Subcutaneous abdominal adipose tissue (tissue), 5 donors: Measurements from ENCODE around the gene CUX1.
"Not testable (repeated sequence)": the region's sequence is repeated elsewhere in the genome, so short reads cannot be mapped to it uniquely, and the experiment has no call there.

Source experiments
- H3K27ac ChIP-seq: one replicate; pipeline ENCODE4 v1.7.0; 2013; ENCODE audit warnings: low read depth, mild to moderate bottlenecking, inconsistent platforms, low read length, moderate library complexity
- H3K27me3 ChIP-seq, 5 donors: one replicate each; pipeline ENCODE4 v1.7.0; 2013; ENCODE audit warnings: low read length in 5 of 5, inconsistent platforms in 1 of 5; ENCODE audit not compliant: control insufficient read depth in 5 of 5, insufficient read depth in 4 of 5
- H3K36me3 ChIP-seq, 5 donors: one replicate each; pipeline ENCODE4 v1.7.0; 2013; ENCODE audit warnings: low read length in 5 of 5; ENCODE audit not compliant: control insufficient read depth in 5 of 5, insufficient read depth in 5 of 5
- H3K4me1 ChIP-seq, 5 donors: one replicate each; pipeline ENCODE4 v1.7.0; 2013; ENCODE audit warnings: low read length in 5 of 5, mild to moderate bottlenecking in 3 of 5, moderate library complexity in 1 of 5; ENCODE audit not compliant: control insufficient read depth in 5 of 5, insufficient read depth in 5 of 5
- H3K4me3 ChIP-seq, 5 donors: one replicate each; pipeline ENCODE4 v1.7.0; 2013; ENCODE audit warnings: low read length in 5 of 5, low read depth in 1 of 5
- H3K9ac ChIP-seq, 5 donors: one replicate each; pipeline ENCODE4 v1.7.0; 2013; ENCODE audit warnings: low read length in 5 of 5, mild to moderate bottlenecking in 4 of 5, moderate library complexity in 3 of 5
- H3K9me3 ChIP-seq, 5 donors: one replicate each; pipeline ENCODE4 v1.7.0; 2013; ENCODE audit warnings: low read length in 5 of 5; ENCODE audit not compliant: control insufficient read depth in 5 of 5
- donor health status: healthy.
- donor health status: healthy.
- donor health status: healthy.
- donor health status: healthy.
- donor health status: healthy.

The CUX1 gene

DNA sequence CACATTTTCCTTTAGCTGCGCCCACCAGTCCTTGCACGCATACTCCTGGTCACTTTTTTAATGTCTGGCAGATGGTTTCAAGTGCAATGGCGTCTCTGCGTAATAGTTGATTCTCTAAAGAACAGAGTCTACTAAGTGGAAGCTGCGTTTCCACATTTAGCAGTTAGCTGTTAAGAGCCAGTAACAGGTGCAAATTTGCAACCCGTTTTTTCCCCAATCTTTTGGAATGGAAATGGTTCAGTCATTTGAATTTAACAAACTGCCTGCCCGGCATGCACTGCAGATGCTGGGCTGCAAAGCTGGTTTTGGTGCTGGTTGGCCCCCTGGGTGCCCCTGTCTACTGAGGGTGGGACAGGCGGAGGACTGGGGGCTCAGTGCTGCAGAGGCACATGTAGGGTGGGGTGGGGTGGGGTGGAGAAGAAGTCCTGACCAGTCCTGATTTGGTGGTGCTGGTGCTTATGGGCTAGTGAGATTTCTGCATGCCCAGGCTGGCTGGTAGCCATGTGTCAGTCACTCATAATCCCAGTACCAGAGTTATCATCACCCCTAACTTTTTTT lies 43.9 kb downstream of the CUX1 start:
- no peaks in the 10 kb centered on the region for H3K36me3 ChIP-seq
- H3K4me1 ChIP-seq: peaks cover 3 to 35% (median 26%) of the 10 kb centered on the region in 5 donors
- H3K27me3 ChIP-seq: no peaks in the 10 kb centered on the region
- no peaks in the 10 kb centered on the region for H3K9me3 ChIP-seq
- H3K27ac ChIP-seq: no peak overlapping the region
- no peak overlapping the region for H3K4me3 ChIP-seq
- H3K9ac ChIP-seq: no peak overlapping the region

- Histone ChIP-seq H3K4me3 (no peak overlapping the region), H3K9me3 (no peaks in the 10 kb centered on the region), H3K9ac (no peak overlapping the region), H3K4me1 (peaks cover 0 to 22% (median 17%) of the 10 kb centered on the region in 5 donors), H3K36me3 (no peaks in the 10 kb centered on the region), H3K27ac (no peak overlapping the region), H3K27me3 (no peaks in the 10 kb centered on the region)
These were observed 45.1 kb downstream of the CUX1 start for GRCh38 chr7:101862280-101863220.

- H3K27ac ChIP-seq: no peak overlapping the region
- H3K27me3 ChIP-seq: no peaks in the 10 kb centered on the region
- no peak overlapping the region for H3K4me3 ChIP-seq
- H3K4me1 ChIP-seq: peaks cover 0 to 20% (median 17%) of the 10 kb centered on the region in 5 donors
- no peaks in the 10 kb centered on the region for H3K36me3 ChIP-seq
- H3K9me3 ChIP-seq: no peaks in the 10 kb centered on the region
- no peak overlapping the region for H3K9ac ChIP-seq
These were observed 46.2 kb downstream of the CUX1 start for GRCh38 chr7:101863598-101863997.

DNA sequence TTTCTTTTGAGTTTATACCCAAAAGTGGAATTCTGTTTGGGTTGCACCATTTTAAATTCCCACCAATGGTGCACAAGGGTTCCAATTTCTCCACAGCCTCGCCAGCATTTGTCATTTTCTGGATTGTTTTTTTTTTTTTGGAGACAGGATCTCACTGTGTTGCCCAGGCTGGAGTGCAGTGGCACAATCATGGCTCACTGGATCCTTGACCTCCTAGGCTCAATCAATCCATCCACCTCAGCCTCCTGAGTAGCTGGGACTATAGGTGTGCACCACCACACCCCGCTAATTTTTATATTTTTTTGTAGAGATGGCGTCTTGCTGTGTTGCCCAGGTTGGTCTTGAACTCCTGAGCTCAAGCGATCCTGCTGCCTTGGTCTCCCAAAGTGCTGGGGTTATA lies 46.6 kb downstream of the CUX1 start:
- Histone ChIP-seq H3K4me1 (peaks cover 0 to 16% (median 14%) of the 10 kb centered on the region in 5 donors), H3K9ac (no peak overlapping the region), H3K9me3 (no peaks in the 10 kb centered on the region), H3K36me3 (no peaks in the 10 kb centered on the region), H3K27me3 (no peaks in the 10 kb centered on the region), H3K4me3 (no peak overlapping the region), H3K27ac (no peak overlapping the region)

- Histone ChIP-seq H3K4me1 (peaks cover 0 to 7% (median 4%) of the 10 kb centered on the region in 5 donors), H3K4me3 (no peak overlapping the region), H3K27ac (no peak overlapping the region), H3K36me3 (no peaks in the 10 kb centered on the region), H3K9ac (no peak overlapping the region), H3K27me3 (no peaks in the 10 kb centered on the region), H3K9me3 (no peaks in the 10 kb centered on the region)
These were observed 47.6 kb downstream of the CUX1 start for GRCh38 chr7:101865031-101865430.

DNA sequence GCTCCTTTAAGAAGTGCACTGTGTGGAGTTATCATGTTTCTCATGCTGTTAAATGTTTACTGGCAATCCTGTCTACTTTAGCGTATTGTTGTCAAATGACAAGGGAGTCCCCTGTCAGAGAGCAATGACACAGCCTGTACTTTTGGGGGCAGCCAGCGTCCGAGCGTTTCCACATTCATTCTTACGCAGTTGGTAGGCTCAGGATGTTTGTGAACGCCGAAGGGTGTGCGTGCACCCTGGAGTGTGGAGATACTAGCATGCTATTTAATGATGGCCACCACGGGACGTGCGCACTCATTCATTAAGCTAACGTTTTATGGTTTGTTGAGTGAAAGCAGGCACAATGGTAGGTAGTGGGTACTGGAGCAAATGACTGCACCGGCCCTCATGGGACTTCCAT lies 48.0 kb downstream of the CUX1 start:
- Histone ChIP-seq H3K9me3 (no peaks in the 10 kb centered on the region), H3K4me1 (peaks cover 0 to 3% (median 0%) of the 10 kb centered on the region in 5 donors), H3K36me3 (no peaks in the 10 kb centered on the region), H3K4me3 (no peak overlapping the region), H3K27me3 (no peaks in the 10 kb centered on the region), H3K27ac (no peak overlapping the region), H3K9ac (no peak overlapping the region)

DNA sequence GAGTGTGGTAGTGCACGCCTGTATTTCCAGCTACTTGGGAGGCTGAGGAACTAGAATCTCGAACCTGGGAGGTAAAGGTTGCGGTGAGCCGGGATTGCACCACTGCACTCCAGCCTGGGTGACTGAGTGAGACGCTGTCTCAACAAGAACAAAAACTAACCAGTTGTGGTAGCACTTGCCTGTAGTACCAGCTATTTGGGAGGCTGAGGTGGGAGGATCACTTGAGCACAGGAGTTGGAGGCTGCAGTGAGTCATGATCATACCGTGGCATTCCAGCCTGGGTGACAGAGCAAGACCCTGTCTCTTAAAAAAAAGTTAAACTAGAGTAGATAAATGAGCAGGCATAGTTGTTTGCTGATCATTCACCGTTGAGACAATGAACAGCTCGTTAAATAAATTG lies 48.9 kb downstream of the CUX1 start:
- Histone ChIP-seq H3K9me3 (no peaks in the 10 kb centered on the region), H3K4me1 (no peaks in the 10 kb centered on the region), H3K36me3 (no peaks in the 10 kb centered on the region), H3K4me3 (no peak overlapping the region), H3K27ac (no peak overlapping the region), H3K9ac (no peak overlapping the region), H3K27me3 (no peaks in the 10 kb centered on the region)

DNA sequence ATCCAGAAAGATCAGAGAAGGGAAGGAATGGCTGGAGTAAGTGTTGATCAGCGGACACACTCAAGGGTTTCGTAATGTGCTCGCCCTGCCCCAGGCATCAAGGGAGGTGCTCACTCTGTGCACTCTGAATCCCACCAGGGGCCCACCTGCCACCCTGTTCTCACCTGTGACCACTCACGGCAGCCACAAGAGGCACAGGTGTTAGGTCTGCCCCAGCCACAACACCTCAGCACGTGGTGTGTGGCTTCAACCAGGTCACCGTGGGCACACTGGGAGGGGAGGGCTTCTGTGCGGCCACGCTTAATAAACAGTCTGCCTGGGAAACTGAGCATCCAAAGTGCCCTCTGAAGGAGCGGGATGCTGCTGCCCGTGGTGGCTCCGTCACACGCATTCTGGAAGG lies 49.8 kb downstream of the CUX1 start:
- H3K36me3 ChIP-seq: no peaks in the 10 kb centered on the region
- no peaks in the 10 kb centered on the region for H3K9me3 ChIP-seq
- H3K27me3 ChIP-seq: no peaks in the 10 kb centered on the region
- H3K9ac ChIP-seq: no peak overlapping the region
- H3K4me3 ChIP-seq: no peak overlapping the region
- no peak overlapping the region for H3K27ac ChIP-seq
- H3K4me1 ChIP-seq: no peaks in the 10 kb centered on the region

- not testable (repeated sequence) for H3K4me3 ChIP-seq, H3K27ac ChIP-seq, H3K27me3 ChIP-seq, H3K36me3 ChIP-seq, H3K9me3 ChIP-seq, H3K9ac ChIP-seq, H3K4me1 ChIP-seq
These were observed 50.3 kb downstream of the CUX1 start for GRCh38 chr7:101867681-101868080.

- Histone ChIP-seq H3K4me1 (no peaks in the 10 kb centered on the region), H3K27ac (no peak overlapping the region), H3K9ac (no peak overlapping the region), H3K4me3 (no peak overlapping the region), H3K27me3 (no peaks in the 10 kb centered on the region), H3K36me3 (no peaks in the 10 kb centered on the region), H3K9me3 (no peaks in the 10 kb centered on the region)
These were observed 50.9 kb downstream of the CUX1 start for GRCh38 chr7:101868191-101868950.
